ENCODE results near the gene MAB21L2. TPM values are rescaled to one million over a fixed set of nuclear protein-coding genes. Genes with fewer than 3 reads are reported as not detected.
A peak's percentile ranks its signal among the peaks of the same experiment; 100 is the strongest.

MAB21L2 gene
- total and polyA plus RNA-seq, 3 experiments from 2014 or later = not detected

DNA sequence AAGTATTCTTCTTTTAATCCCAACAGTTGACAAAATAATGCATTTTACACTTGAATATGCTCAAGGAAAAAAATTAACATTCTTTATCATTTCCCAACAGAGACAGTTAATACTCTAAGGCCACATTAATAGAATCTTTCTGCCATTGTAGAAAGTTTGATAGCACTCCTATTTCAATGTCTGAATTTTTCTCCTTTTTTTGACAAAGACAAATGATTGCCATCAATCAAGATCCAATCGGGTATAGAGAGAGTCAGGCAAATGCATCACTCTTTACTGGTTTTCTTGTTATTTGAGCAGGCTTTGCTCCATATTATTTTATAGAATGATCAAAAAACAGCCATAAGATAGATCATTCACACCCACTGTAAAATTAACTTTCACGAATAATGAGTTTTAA, 46.1 kb downstream of the MAB21L2 start:
- Mint-ChIP-seq H3K9me3 (peaks cover 0 to 5% (median 0%) of the 10 kb centered on the region in 5 donors), H3K4me1 (peaks cover 9 to 16% (median 16%) of the 10 kb centered on the region in 3 donors), H3K27ac (no peak overlapping the region), H3K4me3 (no peak overlapping the region), H3K27me3 (no peaks in the 10 kb centered on the region), H3K36me3 (peaks cover 5 to 10% (median 10%) of the 10 kb centered on the region in 3 donors)
- no peak overlapping the region for H3K27ac ChIP-seq (ENCODE audit: low read depth, low read length)
- DNase-seq = no peak
- H3K27me3 ChIP-seq (ENCODE audit: insufficient read depth, low read length, poor library complexity, severe bottlenecking) = no peaks in the 10 kb centered on the region
- H3K4me3 ChIP-seq (ENCODE audit: low read length) = no peak overlapping the region
- H3K9me3 ChIP-seq (ENCODE audit: low read length) = no peaks in the 10 kb centered on the region
- H3K36me3 ChIP-seq (ENCODE audit: insufficient read depth, low read length) = no peaks in the 10 kb centered on the region
- ChIA-PET POLR2A (no interaction called here), CTCF (no interaction called here)
- H3K4me1 ChIP-seq (ENCODE audit: insufficient read depth, low read length) = no peaks in the 10 kb centered on the region

DNA sequence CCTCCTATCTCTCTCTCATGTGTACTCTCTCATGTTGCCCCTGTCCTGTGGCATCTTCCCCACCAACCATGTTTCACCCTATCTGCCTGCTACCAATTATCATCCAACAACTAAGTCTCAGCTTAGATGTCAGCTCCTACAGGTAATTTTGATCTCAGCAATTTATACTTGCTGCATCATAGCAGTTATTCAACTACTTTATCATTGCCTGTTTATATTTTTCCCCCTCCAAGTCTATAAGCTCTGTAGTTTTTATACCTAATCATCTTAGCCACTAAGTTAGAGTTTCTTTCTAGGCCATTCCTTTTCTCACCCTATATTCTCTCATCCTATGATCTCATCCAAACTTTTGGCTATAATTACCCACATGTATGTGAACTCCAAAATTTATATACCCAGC, 50.7 kb downstream of the MAB21L2 start:
- Mint-ChIP-seq H3K4me3 (no peak overlapping the region), H3K9me3 (peaks cover 0 to 19% (median 4%) of the 10 kb centered on the region in 5 donors), H3K36me3 (peaks cover 16 to 42% (median 28%) of the 10 kb centered on the region in 3 donors), H3K27me3 (no peaks in the 10 kb centered on the region), H3K27ac (peak overlapping the region in 1 of 8 donors; percentile 33), H3K4me1 (peaks cover 9 to 16% (median 16%) of the 10 kb centered on the region in 3 donors)
- Histone ChIP-seq H3K27ac (ENCODE audit: low read depth, low read length) (no peak overlapping the region), H3K27me3 (ENCODE audit: insufficient read depth, low read length, poor library complexity, severe bottlenecking) (no peaks in the 10 kb centered on the region), H3K9me3 (ENCODE audit: low read length) (no peaks in the 10 kb centered on the region), H3K4me3 (ENCODE audit: low read length) (no peak overlapping the region), H3K36me3 (ENCODE audit: insufficient read depth, low read length) (no peaks in the 10 kb centered on the region), H3K4me1 (ENCODE audit: insufficient read depth, low read length) (no peaks in the 10 kb centered on the region)
- ChIA-PET CTCF (no interaction called here), POLR2A (no interaction called here)
- DNase-seq = no peak
